HL-60 (cell line): ENCODE measurements around the gene HERPUD2.
A peak's percentile ranks its signal among the peaks of the same experiment; 100 is the strongest.

ENCODE experiments used
- DNase-seq, 2 experiments: peaks; one replicate each; pipeline ENCODE4 v3.0.0-alpha.2; 2010 to 2020; ENCODE audit warnings: low read depth in 1 of 2, low spot score in 1 of 2
- H3K27ac ChIP-seq: fragments of 250-450 bp; sonication (Bioruptor Pico); replicated peaks from 2 replicates; pipeline ENCODE4 v1.5.1; 2020; ENCODE audit warnings: mild to moderate bottlenecking, moderate library complexity
- H3K27me3 ChIP-seq: fragments of 250-450 bp; sonication (Bioruptor Pico); 2 replicates; pipeline ENCODE4 v1.5.1; 2021; ENCODE audit warnings: mild to moderate bottlenecking, moderate library complexity; ENCODE audit not compliant: insufficient read depth, poor library complexity, severe bottlenecking
- H3K4me3 ChIP-seq: replicated peaks from 2 replicates; pipeline ENCODE4 v1.5.1; 2011; ENCODE audit warnings: mild to moderate bottlenecking, control low read depth, low read length; ENCODE audit not compliant: insufficient read depth
- GABPA ChIP-seq: IDR thresholded peaks from 2 replicates; pipeline ENCODE4 v1.6.1; 2012; ENCODE audit warnings: low read depth
- POLR2AphosphoS5 ChIP-seq: IDR thresholded peaks from 2 replicates; pipeline ENCODE4 v1.6.1; 2012; ENCODE audit warnings: low read depth
- SPI1 ChIP-seq: IDR thresholded peaks from 2 replicates; pipeline ENCODE4 v1.6.1; 2012; ENCODE audit warnings: low read depth, mild to moderate bottlenecking, borderline replicate concordance
- TF ChIP-seq, protein P1 (sequence below): IDR thresholded peaks from 2 replicates; pipeline ENCODE4 v1.6.1; 2012; ENCODE audit warnings: low read depth; ENCODE audit not compliant: insufficient replicate concordance
- TF ChIP-seq, protein P2 (sequence below): IDR thresholded peaks from one replicate; pipeline ENCODE4 v1.5.1; 2011; ENCODE audit warnings: low read length, control low read depth, inconsistent platforms; ENCODE audit not compliant: insufficient read depth

HERPUD2 gene

DNA sequence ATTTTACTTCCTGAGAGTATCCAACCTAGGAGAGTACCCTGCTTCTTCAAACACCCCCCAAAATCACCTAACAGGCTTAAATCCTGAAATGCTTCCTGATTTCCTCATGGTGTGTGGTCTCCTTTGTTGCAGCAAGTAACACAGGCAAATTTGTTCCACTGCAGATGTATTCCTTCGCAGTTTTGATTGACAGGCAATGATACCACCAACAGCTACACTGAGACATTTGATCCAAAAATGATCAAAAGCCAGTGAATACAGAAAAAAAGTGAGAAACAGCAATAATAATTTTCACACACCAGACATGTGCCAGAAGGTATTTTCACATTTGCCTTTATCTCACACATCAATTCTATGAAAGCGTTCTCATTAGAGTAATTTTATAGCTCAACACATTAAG lies 95.9 kb downstream of the HERPUD2 start:
- no peak for TF ChIP-seq SPI1
- TF ChIP-seq, protein P1, sequence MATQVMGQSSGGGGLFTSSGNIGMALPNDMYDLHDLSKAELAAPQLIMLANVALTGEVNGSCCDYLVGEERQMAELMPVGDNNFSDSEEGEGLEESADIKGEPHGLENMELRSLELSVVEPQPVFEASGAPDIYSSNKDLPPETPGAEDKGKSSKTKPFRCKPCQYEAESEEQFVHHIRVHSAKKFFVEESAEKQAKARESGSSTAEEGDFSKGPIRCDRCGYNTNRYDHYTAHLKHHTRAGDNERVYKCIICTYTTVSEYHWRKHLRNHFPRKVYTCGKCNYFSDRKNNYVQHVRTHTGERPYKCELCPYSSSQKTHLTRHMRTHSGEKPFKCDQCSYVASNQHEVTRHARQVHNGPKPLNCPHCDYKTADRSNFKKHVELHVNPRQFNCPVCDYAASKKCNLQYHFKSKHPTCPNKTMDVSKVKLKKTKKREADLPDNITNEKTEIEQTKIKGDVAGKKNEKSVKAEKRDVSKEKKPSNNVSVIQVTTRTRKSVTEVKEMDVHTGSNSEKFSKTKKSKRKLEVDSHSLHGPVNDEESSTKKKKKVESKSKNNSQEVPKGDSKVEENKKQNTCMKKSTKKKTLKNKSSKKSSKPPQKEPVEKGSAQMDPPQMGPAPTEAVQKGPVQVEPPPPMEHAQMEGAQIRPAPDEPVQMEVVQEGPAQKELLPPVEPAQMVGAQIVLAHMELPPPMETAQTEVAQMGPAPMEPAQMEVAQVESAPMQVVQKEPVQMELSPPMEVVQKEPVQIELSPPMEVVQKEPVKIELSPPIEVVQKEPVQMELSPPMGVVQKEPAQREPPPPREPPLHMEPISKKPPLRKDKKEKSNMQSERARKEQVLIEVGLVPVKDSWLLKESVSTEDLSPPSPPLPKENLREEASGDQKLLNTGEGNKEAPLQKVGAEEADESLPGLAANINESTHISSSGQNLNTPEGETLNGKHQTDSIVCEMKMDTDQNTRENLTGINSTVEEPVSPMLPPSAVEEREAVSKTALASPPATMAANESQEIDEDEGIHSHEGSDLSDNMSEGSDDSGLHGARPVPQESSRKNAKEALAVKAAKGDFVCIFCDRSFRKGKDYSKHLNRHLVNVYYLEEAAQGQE = no peak
- TF ChIP-seq, protein P2, sequence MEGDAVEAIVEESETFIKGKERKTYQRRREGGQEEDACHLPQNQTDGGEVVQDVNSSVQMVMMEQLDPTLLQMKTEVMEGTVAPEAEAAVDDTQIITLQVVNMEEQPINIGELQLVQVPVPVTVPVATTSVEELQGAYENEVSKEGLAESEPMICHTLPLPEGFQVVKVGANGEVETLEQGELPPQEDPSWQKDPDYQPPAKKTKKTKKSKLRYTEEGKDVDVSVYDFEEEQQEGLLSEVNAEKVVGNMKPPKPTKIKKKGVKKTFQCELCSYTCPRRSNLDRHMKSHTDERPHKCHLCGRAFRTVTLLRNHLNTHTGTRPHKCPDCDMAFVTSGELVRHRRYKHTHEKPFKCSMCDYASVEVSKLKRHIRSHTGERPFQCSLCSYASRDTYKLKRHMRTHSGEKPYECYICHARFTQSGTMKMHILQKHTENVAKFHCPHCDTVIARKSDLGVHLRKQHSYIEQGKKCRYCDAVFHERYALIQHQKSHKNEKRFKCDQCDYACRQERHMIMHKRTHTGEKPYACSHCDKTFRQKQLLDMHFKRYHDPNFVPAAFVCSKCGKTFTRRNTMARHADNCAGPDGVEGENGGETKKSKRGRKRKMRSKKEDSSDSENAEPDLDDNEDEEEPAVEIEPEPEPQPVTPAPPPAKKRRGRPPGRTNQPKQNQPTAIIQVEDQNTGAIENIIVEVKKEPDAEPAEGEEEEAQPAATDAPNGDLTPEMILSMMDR = no peak
- no peak for TF ChIP-seq POLR2AphosphoS5
- TF ChIP-seq GABPA = no peak
- Histone ChIP-seq H3K27me3 (no peaks in the 10 kb centered on the region), H3K4me3 (no peak overlapping the region), H3K27ac (no peak overlapping the region)
- no peak for DNase-seq

DNA sequence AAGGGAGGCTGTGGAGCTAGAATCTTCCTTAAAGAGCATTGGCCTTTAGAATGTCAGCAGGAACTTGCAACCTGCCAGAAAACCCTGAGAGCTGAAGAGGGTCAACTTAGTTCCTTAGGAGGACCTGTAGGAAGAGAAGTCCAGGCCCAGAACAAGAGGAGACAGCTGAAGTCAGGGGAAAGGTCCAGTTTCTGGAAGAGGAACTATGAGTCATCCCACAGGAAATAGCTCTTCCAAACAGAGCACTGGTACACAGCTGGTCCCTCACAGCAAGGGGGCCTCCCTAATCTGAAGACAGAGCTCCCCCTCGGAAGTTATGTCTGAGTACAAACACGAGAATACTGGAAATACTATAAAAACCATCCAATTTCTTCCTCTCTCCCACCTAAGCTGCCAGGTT lies 98.9 kb downstream of the HERPUD2 start:
- Histone ChIP-seq H3K27ac (no peak overlapping the region), H3K27me3 (no peaks in the 10 kb centered on the region), H3K4me3 (no peak overlapping the region)
- DNase-seq = no peak
- TF ChIP-seq GABPA (no peak), SPI1 (no peak), POLR2AphosphoS5 (no peak)
- TF ChIP-seq, protein P1 = no peak
- TF ChIP-seq, protein P2 = no peak

DNA sequence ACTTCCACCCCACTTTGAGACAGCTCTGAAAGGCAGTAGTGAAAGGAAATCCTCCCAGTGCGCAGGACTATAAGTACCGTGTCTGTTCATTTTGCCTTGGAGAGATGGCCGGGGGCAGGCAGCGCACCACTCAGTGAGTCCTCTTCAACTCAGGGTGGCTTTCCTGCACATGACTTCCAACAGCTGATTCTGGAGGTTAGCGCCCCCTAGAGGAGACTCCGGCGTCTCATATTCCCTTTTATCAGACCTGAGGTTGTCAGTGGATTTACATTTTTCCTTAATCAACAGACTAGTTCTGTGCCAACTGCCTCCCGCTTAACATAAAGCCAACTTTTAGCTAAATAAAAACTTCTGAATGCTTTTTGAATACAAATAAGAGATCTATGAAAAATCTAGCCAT lies 101.0 kb downstream of the HERPUD2 start:
- Histone ChIP-seq H3K4me3 (no peak overlapping the region), H3K27ac (no peak overlapping the region), H3K27me3 (no peaks in the 10 kb centered on the region)
- no peak for DNase-seq
- TF ChIP-seq GABPA = no peak
- TF ChIP-seq SPI1 = no peak
- TF ChIP-seq, protein P2 = peak; percentile 12
- no peak for TF ChIP-seq POLR2AphosphoS5
- TF ChIP-seq, protein P1 = no peak
